Measurements from ENCODE around the gene ATP11A. TPM values are rescaled to one million over a fixed set of nuclear protein-coding genes. Genes with fewer than 3 reads are reported as not detected.
"Not testable (repeated sequence)": the region's sequence is repeated elsewhere in the genome, so short reads cannot be mapped to it uniquely, and the experiment has no call there.

ATP11A gene
- total RNA-seq, 1 experiment from 2014 or later: 232 TPM

- intact Hi-C loops (cut with micrococcal nuclease; ENCODE audit: unreplicated experiment): no loop called here
- no peaks in the 10 kb centered on the region for H3K27me3 Mint-ChIP-seq (ENCODE audit: insufficient read depth, unreplicated experiment)
- peaks cover 65% of the 10 kb centered on the region for H3K36me3 Mint-ChIP-seq (ENCODE audit: insufficient read depth, unreplicated experiment)
- H3K9me3 ChIP-seq: no peaks in the 10 kb centered on the region
- peak overlapping the region; percentile 87 for H3K27ac Mint-ChIP-seq (ENCODE audit: unreplicated experiment)
- H3K27me3 ChIP-seq (replicated peaks; ENCODE audit: control insufficient read depth, insufficient read depth, low read length): no peaks in the 10 kb centered on the region
- H3K4me1 Mint-ChIP-seq (ENCODE audit: low read depth, unreplicated experiment): peaks cover 37% of the 10 kb centered on the region
- peaks cover 59% of the 10 kb centered on the region for H3K4me1 ChIP-seq
- no peak overlapping the region for H3K4me3 Mint-ChIP-seq (ENCODE audit: unreplicated experiment)
- TF ChIP-seq CTCF (IDR thresholded peaks at IDR 0.05; ENCODE audit: insufficient read depth in 1 of 2, low read depth in 1 of 2, low read length in 1 of 2, severe bottlenecking in 1 of 2, unreplicated experiment in 1 of 2): no peak
- no peaks in the 10 kb centered on the region; the same call in 1 of the 2 replicates for H3K36me3 ChIP-seq (ENCODE audit: control insufficient read depth, insufficient read depth, low read length)
- ChIA-PET POLR2A (no interaction called here), CTCF (no interaction called here)
- DNase-seq: peak in 1 of 2 experiments; percentile 32
- no peak overlapping the region for H3K4me3 ChIP-seq (ENCODE audit: low read depth, low read length)
- no peaks in the 10 kb centered on the region for H3K9me3 Mint-ChIP-seq (ENCODE audit: unreplicated experiment)
- BruUV-seq (replicated peaks): no TSS peak
Measured at GRCh38 chr13:112708560-112709240, 18.9 kb downstream of the ATP11A start.

- Mint-ChIP-seq H3K4me1 (ENCODE audit: low read depth, unreplicated experiment) (peaks cover 39% of the 10 kb centered on the region), H3K27ac (ENCODE audit: unreplicated experiment) (peak overlapping the region; percentile 87), H3K36me3 (ENCODE audit: insufficient read depth, unreplicated experiment) (peaks cover 62% of the 10 kb centered on the region)
- DNase-seq; H3K9me3 Mint-ChIP-seq (ENCODE audit: unreplicated experiment); intact Hi-C loops (cut with micrococcal nuclease; ENCODE audit: unreplicated experiment); POLR2A ChIA-PET; CTCF ChIA-PET; H3K27me3 ChIP-seq (replicated peaks; ENCODE audit: control insufficient read depth, insufficient read depth, low read length); H3K27me3 Mint-ChIP-seq (ENCODE audit: insufficient read depth, unreplicated experiment); H3K36me3 ChIP-seq (ENCODE audit: control insufficient read depth, insufficient read depth, low read length); H3K4me3 ChIP-seq (ENCODE audit: low read depth, low read length); H3K9me3 ChIP-seq; H3K4me3 Mint-ChIP-seq (ENCODE audit: unreplicated experiment); BruUV-seq (replicated peaks): not testable (repeated sequence)
- H3K4me1 ChIP-seq: peaks cover 58% of the 10 kb centered on the region
Measured at GRCh38 chr13:112709316-112709715, 19.5 kb downstream of the ATP11A start.

- intact Hi-C loops (cut with micrococcal nuclease; ENCODE audit: unreplicated experiment): loop anchor here (10.0 kb wide), 1 partner anchor 165 kb away; no protein-coding TSS in a partner anchor
- Histone ChIP-seq H3K27me3 (replicated peaks; ENCODE audit: control insufficient read depth, insufficient read depth, low read length) (no peaks in the 10 kb centered on the region), H3K36me3 (ENCODE audit: control insufficient read depth, insufficient read depth, low read length) (no peaks in the 10 kb centered on the region; the same call in 1 of the 2 replicates), H3K4me1 (peaks cover 61% of the 10 kb centered on the region), H3K4me3 (ENCODE audit: low read depth, low read length) (no peak overlapping the region), H3K9me3 (no peaks in the 10 kb centered on the region)
- BruUV-seq (replicated peaks): no TSS peak
- no peak for TF ChIP-seq CTCF (IDR thresholded peaks at IDR 0.05; ENCODE audit: insufficient read depth in 1 of 2, low read depth in 1 of 2, low read length in 1 of 2, severe bottlenecking in 1 of 2, unreplicated experiment in 1 of 2)
- Mint-ChIP-seq H3K9me3 (ENCODE audit: unreplicated experiment) (no peaks in the 10 kb centered on the region), H3K27ac (ENCODE audit: unreplicated experiment) (peak overlapping the region; percentile 87), H3K27me3 (ENCODE audit: insufficient read depth, unreplicated experiment) (no peaks in the 10 kb centered on the region), H3K36me3 (ENCODE audit: insufficient read depth, unreplicated experiment) (peaks cover 55% of the 10 kb centered on the region), H3K4me3 (ENCODE audit: unreplicated experiment) (peak overlapping the region; percentile 53), H3K4me1 (ENCODE audit: low read depth, unreplicated experiment) (peaks cover 44% of the 10 kb centered on the region)
- ChIA-PET POLR2A (interaction anchor here (0.7 kb wide), 1 partner anchor 58 kb away, joined by 3 read pairs; no protein-coding TSS in a partner anchor), CTCF (interaction anchor here (1.3 kb wide), 1 partner anchor 9 kb away, joined by 3 read pairs; no protein-coding TSS in a partner anchor)
- peak in 1 of 2 experiments; percentile 39 for DNase-seq
Measured at GRCh38 chr13:112709825-112710783, 20.3 kb downstream of the ATP11A start.

Data from Caco-2 (cell line).